ENCODE measurements around the gene MAN2A2. TPM values are rescaled to one million over a fixed set of nuclear protein-coding genes. Genes with fewer than 3 reads are reported as not detected.

Gene MAN2A2
- polyA plus RNA-seq, 3 donors: 6.6 to 318 (median 7.3) TPM

- H2AFZ ChIP-seq (ENCODE audit: insufficient read depth, low read depth, low read length, poor library complexity, severe bottlenecking): peak within 1 kb of the TSS; percentile 79
- H3K9me3 Mint-ChIP-seq: no peaks in the 10 kb centered on the region
- peaks cover 72% of the 10 kb centered on the region for H4K20me1 ChIP-seq (ENCODE audit: insufficient read depth, low read length)
- peak within 1 kb of the TSS; percentile 93 to 98 for H3K4me3 Mint-ChIP-seq
- no peaks in the 10 kb centered on the region for H3K9me3 ChIP-seq (replicated peaks in 1 of 2; ENCODE audit: control insufficient read depth in 1 of 2, insufficient read depth in 1 of 2, low read length in 2 of 2)
- H3K27ac ChIP-seq (ENCODE audit: low read depth in 1 of 2, low read length in 2 of 2): peak within 1 kb of the TSS; percentile 78 to 88
- peaks cover 31 to 56% of the 10 kb centered on the region in 2 donors for H3K4me1 ChIP-seq (ENCODE audit: control insufficient read depth in 1 of 2, insufficient read depth in 2 of 2, low read length in 2 of 2)
- peak within 1 kb of the TSS; percentile 81 to 96 (median 94) for H3K27ac Mint-ChIP-seq
- DNase-seq: peak; percentile 73 to 83 (median 75)
- H3K36me3 Mint-ChIP-seq: peaks cover 46 to 66% of the 10 kb centered on the region in 2 donors
- H3K4me2 ChIP-seq (replicated peaks; ENCODE audit: extremely low read depth, low read length, poor library complexity, severe bottlenecking): peak within 1 kb of the TSS; percentile 96
- H3K79me2 ChIP-seq (ENCODE audit: insufficient read depth, low read length): peaks cover 74% of the 10 kb centered on the region
- H3K9ac ChIP-seq (ENCODE audit: insufficient read depth, low read length, poor library complexity, severe bottlenecking): peak within 1 kb of the TSS; percentile 93
- intact Hi-C loops (cut with micrococcal nuclease): loop anchor here (2.0 to 10.0 kb wide), 2 partner anchors 15 to 169 kb away; partner anchors contain the start of genes BLM (in 1 of the 2) and FURIN (in 1 of the 2)
- peak within 1 kb of the TSS; percentile 69 to 99 (median 95) for H3K4me3 ChIP-seq (replicated peaks in 1 of 3; ENCODE audit: low read depth in 2 of 3, low read length in 3 of 3)
- peaks cover 0 to 1% (median 0%) of the 10 kb centered on the region in 3 donors for H3K27me3 Mint-ChIP-seq (ENCODE audit: low read depth in 3 of 3)
- no peak for TF ChIP-seq CTCF (IDR thresholded peaks at IDR 0.05)
- H3K36me3 ChIP-seq (replicated peaks in 1 of 2; ENCODE audit: control insufficient read depth in 1 of 2, insufficient read depth in 2 of 2, low read length in 2 of 2): peaks cover 61 to 69% of the 10 kb centered on the region in 2 donors
- peaks cover 42% of the 10 kb centered on the region for H3K4me1 Mint-ChIP-seq
- WGBS (ENCODE audit: insufficient coverage): under 1% methylated on average over 39 of the region's 58 CpGs
- H3K27me3 ChIP-seq (ENCODE audit: control insufficient read depth in 2 of 2, insufficient read depth in 2 of 2, low read length in 2 of 2): no peaks in the 10 kb centered on the region
Observed at GRCh38 chr15:90883976-90884718, 19.0 kb upstream of the MAN2A2 start, which contains the start of gene FES. TSS of gene FES (plus strand) at chr15:90884504. CDS start at chr15:90885046, 542 bp downstream.

GRCh38 chr15:90884719-90885431 is 18.2 kb upstream of the MAN2A2 start:
- Mint-ChIP-seq H3K36me3 (peaks cover 45 to 65% of the 10 kb centered on the region in 2 donors), H3K9me3 (no peaks in the 10 kb centered on the region), H3K4me1 (peaks cover 42% of the 10 kb centered on the region), H3K27ac (peak overlapping the region; percentile 81 to 96 (median 94)), H3K27me3 (ENCODE audit: low read depth in 3 of 3) (peaks cover 0 to 1% (median 0%) of the 10 kb centered on the region in 3 donors), H3K4me3 (peak overlapping the region; percentile 93 to 98)
- 4% methylated on average over 10 of the region's 16 CpGs for WGBS (ENCODE audit: insufficient coverage)
- TF ChIP-seq CTCF (IDR thresholded peaks at IDR 0.05): no peak
- Histone ChIP-seq H3K9ac (ENCODE audit: insufficient read depth, low read length, poor library complexity, severe bottlenecking) (peak overlapping the region; percentile 93), H3K79me2 (ENCODE audit: insufficient read depth, low read length) (peaks cover 80% of the 10 kb centered on the region), H3K9me3 (replicated peaks in 1 of 2; ENCODE audit: control insufficient read depth in 1 of 2, insufficient read depth in 1 of 2, low read length in 2 of 2) (no peaks in the 10 kb centered on the region), H3K27ac (ENCODE audit: low read depth in 1 of 2, low read length in 2 of 2) (peak overlapping the region; percentile 78 to 88), H3K27me3 (ENCODE audit: control insufficient read depth in 2 of 2, insufficient read depth in 2 of 2, low read length in 2 of 2) (no peaks in the 10 kb centered on the region), H3K4me3 (replicated peaks in 1 of 3; ENCODE audit: low read depth in 2 of 3, low read length in 3 of 3) (peak overlapping the region; percentile 69 to 99 (median 95)), H3K4me1 (ENCODE audit: control insufficient read depth in 1 of 2, insufficient read depth in 2 of 2, low read length in 2 of 2) (peaks cover 31 to 56% of the 10 kb centered on the region in 2 donors), H3K36me3 (replicated peaks in 1 of 2; ENCODE audit: control insufficient read depth in 1 of 2, insufficient read depth in 2 of 2, low read length in 2 of 2) (peaks cover 61 to 69% of the 10 kb centered on the region in 2 donors), H2AFZ (ENCODE audit: insufficient read depth, low read depth, low read length, poor library complexity, severe bottlenecking) (peak overlapping the region; percentile 79), H4K20me1 (ENCODE audit: insufficient read depth, low read length) (peaks cover 72% of the 10 kb centered on the region), H3K4me2 (replicated peaks; ENCODE audit: extremely low read depth, low read length, poor library complexity, severe bottlenecking) (peak overlapping the region; percentile 96)
- DNase-seq: no peak
- intact Hi-C loops (cut with micrococcal nuclease): loop anchor here (2.0 to 10.0 kb wide), 3 partner anchors 16 to 183 kb away; partner anchors contain the start of genes BLM (in 1 of the 2) and FURIN (in 1 of the 2)
